Measurements from ENCODE around the gene CD163.

DNA sequence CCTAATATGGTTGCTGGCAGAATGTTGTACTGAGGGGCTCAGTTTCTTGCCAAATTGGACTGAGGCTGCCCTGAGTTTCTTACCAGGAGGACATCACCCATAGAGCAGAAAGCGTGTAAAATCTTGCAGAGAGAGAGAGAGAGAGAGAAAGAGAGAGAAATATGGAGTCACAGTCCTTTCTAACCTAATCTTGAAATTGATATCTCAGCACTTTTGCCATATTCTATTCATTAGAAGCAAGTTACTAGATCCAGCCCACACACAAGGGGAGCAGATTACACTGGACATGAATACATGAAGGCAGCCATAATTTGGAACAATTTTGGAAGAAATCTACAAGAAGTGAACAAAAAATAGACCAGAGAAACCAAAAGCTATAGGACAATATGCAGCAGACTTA, 55.5 kb downstream of the CD163 start:
- TF ChIP-seq, protein P1, sequence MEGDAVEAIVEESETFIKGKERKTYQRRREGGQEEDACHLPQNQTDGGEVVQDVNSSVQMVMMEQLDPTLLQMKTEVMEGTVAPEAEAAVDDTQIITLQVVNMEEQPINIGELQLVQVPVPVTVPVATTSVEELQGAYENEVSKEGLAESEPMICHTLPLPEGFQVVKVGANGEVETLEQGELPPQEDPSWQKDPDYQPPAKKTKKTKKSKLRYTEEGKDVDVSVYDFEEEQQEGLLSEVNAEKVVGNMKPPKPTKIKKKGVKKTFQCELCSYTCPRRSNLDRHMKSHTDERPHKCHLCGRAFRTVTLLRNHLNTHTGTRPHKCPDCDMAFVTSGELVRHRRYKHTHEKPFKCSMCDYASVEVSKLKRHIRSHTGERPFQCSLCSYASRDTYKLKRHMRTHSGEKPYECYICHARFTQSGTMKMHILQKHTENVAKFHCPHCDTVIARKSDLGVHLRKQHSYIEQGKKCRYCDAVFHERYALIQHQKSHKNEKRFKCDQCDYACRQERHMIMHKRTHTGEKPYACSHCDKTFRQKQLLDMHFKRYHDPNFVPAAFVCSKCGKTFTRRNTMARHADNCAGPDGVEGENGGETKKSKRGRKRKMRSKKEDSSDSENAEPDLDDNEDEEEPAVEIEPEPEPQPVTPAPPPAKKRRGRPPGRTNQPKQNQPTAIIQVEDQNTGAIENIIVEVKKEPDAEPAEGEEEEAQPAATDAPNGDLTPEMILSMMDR (IDR thresholded peaks at IDR 0.05 in 8 of 11, conservative IDR thresholded peaks at IDR 0.05 in 3 of 11) = no peak
- TF ChIP-seq POLR2A (IDR thresholded peaks at IDR 0.05) (no peak), POLR2AphosphoS5 (IDR thresholded peaks at IDR 0.05) (no peak)

All from spleen (tissue), 7 donors.